Right atrium auricular region (tissue), 2 donors: Measurements from ENCODE around the gene CCR3. TPM values are rescaled to one million over a fixed set of nuclear protein-coding genes. Genes with fewer than 3 reads are reported as not detected.

Source experiments
- DNase-seq: peaks from one replicate; pipeline ENCODE4 v3.0.0-alpha.2; 2019; ENCODE audit warnings: low spot score
- H3K27ac ChIP-seq, 2 donors: fragments of 200-600 bp; sonication (generic); 1 replicate in 1 of 2; 2 replicates in 1 of 2; pipeline ENCODE4 v1.5.1; 2016 to 2019
- H3K27me3 ChIP-seq, 2 donors: fragments of 200-600 bp; sonication (generic); one replicate each; pipeline versions ENCODE4 v1.5.1 to v1.6.0; 2017 to 2019
- H3K36me3 ChIP-seq: fragments of 200-600 bp; sonication (generic); one replicate; pipeline ENCODE4 v1.5.1; 2016
- H3K4me1 ChIP-seq, 2 donors: fragments of 200-600 bp; sonication (generic); one replicate each; pipeline versions ENCODE4 v1.5.1 to v1.6.0; 2017 to 2019
- H3K4me3 ChIP-seq, 2 donors: fragments of 200-600 bp; sonication (generic); 1 replicate in 1 of 2; 2 replicates in 1 of 2; pipeline ENCODE4 v1.5.1; 2017 to 2019; ENCODE audit warnings: mild to moderate bottlenecking in 1 of 2, moderate library complexity in 1 of 2
- H3K9me3 ChIP-seq, 2 donors: fragments of 200-600 bp; sonication (generic); one replicate each; pipeline ENCODE4 v1.5.1; 2019
- total RNA-seq, 2 donors: library from RNA; depleted of rRNA; stranded (reverse); fragments of >200 nt; gene quantifications; one replicate each; pipeline ENCODE4 v1.1.0, GENCODE V29; 2016
- TF ChIP-seq, protein P1 (sequence below), 2 donors: fragments of 200-600 bp; sonication (generic); IDR thresholded peaks; one replicate each; pipeline ENCODE4 v1.5.1; 2019; ENCODE audit warnings: antibody characterized with exemption in 2 of 2

The CCR3 gene
- total RNA-seq, 2 donors from 2014 or later = not detected

DNA sequence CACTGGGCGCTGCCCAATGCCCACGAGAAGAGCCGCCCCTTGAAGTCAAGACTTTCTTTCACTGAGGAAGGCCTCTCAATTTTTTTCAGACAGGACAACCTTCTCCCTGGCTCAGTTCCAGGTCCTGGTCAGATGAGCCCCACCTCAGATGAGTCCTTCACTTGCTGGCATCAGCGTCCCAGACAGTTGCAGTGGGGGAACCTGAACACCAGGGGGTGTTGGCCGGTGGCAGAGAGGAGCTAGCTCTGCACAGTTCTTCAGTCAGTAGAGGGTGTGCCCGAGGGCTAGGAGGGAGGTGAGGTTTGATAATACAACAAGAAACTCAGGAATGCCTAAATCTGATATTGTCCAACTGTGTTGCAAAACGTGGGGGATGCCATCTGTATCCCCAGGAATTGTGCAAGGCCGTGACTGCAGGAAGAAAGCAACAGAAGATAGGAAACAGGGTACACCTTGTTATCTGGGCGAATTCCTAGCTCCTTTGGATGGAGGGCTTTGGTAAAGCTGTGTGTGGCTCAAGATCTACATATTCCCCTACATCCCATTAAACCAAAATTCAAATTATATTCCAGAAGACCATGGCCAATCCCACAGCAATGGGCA is 34.3 kb downstream of the CCR3 start:
- Histone ChIP-seq H3K4me1 (no peaks in the 10 kb centered on the region), H3K36me3 (no peaks in the 10 kb centered on the region), H3K27me3 (no peaks in the 10 kb centered on the region), H3K27ac (no peak overlapping the region), H3K9me3 (peaks cover 0 to 11% of the 10 kb centered on the region in 2 donors), H3K4me3 (no peak overlapping the region)
- TF ChIP-seq, protein P1, sequence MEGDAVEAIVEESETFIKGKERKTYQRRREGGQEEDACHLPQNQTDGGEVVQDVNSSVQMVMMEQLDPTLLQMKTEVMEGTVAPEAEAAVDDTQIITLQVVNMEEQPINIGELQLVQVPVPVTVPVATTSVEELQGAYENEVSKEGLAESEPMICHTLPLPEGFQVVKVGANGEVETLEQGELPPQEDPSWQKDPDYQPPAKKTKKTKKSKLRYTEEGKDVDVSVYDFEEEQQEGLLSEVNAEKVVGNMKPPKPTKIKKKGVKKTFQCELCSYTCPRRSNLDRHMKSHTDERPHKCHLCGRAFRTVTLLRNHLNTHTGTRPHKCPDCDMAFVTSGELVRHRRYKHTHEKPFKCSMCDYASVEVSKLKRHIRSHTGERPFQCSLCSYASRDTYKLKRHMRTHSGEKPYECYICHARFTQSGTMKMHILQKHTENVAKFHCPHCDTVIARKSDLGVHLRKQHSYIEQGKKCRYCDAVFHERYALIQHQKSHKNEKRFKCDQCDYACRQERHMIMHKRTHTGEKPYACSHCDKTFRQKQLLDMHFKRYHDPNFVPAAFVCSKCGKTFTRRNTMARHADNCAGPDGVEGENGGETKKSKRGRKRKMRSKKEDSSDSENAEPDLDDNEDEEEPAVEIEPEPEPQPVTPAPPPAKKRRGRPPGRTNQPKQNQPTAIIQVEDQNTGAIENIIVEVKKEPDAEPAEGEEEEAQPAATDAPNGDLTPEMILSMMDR (IDR thresholded peaks at IDR 0.05) = peak; percentile 30 to 61
- no peak for DNase-seq

DNA sequence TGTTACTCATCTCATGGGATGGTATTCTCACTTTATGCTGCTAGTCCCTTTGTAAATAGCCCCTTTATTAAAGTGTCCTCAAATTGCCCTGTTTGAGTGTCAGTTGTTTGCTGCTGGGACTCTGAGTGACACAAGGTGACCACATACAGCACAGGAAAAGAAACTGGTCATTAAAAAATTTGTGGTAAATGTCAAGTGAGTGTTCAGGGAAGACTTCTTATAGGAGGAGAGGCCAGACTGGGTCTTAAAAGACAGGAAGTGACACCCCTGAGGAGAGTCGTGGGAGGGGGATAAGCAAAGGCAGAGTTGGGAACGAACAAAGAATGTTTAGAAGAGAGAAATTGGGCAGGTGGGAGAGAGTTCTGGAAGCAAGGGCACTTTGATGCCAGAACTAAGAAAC is 35.2 kb downstream of the CCR3 start:
- H3K27ac ChIP-seq = no peak overlapping the region
- H3K4me1 ChIP-seq = no peaks in the 10 kb centered on the region
- TF ChIP-seq, protein P1 (IDR thresholded peaks at IDR 0.05) = no peak
- no peak overlapping the region for H3K4me3 ChIP-seq
- H3K9me3 ChIP-seq = peaks cover 0 to 11% of the 10 kb centered on the region in 2 donors
- no peaks in the 10 kb centered on the region for H3K36me3 ChIP-seq
- DNase-seq = no peak
- H3K27me3 ChIP-seq = no peaks in the 10 kb centered on the region

DNA sequence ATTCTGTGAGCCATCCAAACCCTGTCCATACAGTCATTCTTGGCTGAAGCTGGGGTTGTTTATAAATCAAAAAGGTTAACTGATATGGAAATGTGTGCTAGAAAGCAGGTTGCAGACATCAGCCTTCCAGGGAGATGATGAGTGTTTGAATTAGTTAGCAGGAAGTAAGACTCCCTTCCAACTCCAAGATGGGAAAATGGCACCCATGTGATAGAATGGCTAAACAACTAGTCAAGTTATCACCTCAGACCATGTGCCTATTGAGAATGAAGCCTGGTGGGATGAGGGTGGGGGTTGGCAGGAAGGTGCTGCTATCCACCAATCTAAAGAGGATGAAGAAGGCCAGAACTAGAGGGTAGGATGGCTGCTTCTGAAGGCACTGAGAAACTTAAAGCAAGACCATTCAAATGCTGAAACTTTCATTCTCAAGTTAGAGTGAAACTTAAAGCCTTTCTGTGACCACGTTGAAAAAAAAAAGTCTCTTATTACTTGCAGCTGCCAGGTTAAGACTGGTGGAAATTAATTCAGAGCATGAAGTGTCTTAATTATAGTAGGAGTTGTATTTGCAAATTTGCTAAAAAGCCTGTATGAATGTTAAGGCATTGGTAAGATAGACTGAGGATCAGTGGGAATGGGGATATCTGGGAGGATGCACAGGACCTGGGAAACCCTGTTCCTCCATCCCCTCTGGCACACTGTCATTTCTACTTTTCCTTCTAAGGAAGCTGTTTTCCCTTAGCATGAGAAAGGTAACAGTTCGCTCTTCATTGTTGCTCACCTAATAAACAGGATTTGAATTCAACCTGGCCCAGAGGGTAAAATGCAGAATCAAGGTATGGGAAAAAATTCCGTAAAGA is 36.8 kb downstream of the CCR3 start:
- Histone ChIP-seq H3K9me3 (peaks cover 0 to 11% of the 10 kb centered on the region in 2 donors), H3K4me1 (no peaks in the 10 kb centered on the region), H3K27ac (no peak overlapping the region), H3K36me3 (no peaks in the 10 kb centered on the region), H3K4me3 (no peak overlapping the region), H3K27me3 (no peaks in the 10 kb centered on the region)
- TF ChIP-seq, protein P1 (IDR thresholded peaks at IDR 0.05) = no peak
- no peak for DNase-seq

DNA sequence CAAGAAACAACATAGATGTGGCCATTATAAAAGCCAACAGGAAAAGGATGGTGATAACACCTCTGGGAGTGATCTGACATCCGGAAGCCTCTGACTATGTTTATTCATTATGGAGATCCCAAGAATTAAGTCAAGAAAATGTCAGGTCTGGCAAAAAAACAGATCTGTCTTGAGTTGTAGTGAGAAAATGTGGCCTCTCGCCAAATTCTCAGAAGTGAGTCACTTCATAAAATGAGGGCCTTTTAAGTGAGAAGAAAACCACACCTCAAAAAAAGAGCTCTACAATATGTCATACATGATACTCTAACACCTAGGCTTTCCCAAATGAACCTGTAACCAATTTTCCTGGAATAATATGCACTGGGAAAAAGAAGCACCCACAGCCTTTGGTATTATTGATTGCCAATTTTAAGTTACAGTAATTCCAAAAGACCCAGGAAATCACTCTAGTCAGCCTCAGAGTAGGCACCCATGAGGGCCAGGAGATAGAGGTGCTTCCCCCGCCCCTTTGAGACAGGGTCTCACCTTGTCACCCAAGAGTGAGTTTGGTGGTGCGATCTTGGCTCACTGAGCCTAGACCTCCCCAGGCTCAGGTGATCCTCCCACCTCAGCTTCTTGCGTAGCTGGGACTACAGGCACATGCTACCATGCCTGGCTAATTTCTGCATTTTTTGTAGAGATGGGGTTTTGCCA is 38.0 kb downstream of the CCR3 start:
- H3K36me3 ChIP-seq = no peaks in the 10 kb centered on the region
- no peaks in the 10 kb centered on the region for H3K27me3 ChIP-seq
- peaks cover 0 to 11% of the 10 kb centered on the region in 2 donors for H3K9me3 ChIP-seq
- TF ChIP-seq, protein P1 (IDR thresholded peaks at IDR 0.05) = no peak
- no peaks in the 10 kb centered on the region for H3K4me1 ChIP-seq
- no peak overlapping the region for H3K27ac ChIP-seq
- H3K4me3 ChIP-seq = no peak overlapping the region
- no peak for DNase-seq

DNA sequence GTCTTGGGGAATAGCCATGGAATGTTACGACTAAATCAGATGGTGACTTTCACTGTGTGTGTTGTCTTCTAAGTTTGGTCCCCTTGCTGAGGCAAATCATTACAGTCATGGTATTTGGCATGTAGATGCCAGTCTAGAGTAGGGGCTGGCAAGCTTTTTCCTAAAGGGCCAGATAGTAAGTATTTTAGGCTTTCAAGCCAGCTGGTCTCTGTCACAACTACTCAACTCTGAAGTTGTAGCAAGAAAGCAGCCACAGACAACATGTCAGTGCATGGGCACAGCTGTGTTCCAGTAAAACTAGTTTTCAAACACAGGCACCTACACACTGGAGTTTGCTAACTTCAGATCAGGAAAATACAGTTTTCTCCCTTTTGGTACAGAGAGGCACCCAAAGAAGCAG is 39.3 kb downstream of the CCR3 start:
- Histone ChIP-seq H3K9me3 (peaks cover 0 to 11% of the 10 kb centered on the region in 2 donors), H3K4me3 (no peak overlapping the region), H3K27me3 (no peaks in the 10 kb centered on the region), H3K27ac (no peak overlapping the region), H3K36me3 (no peaks in the 10 kb centered on the region), H3K4me1 (no peaks in the 10 kb centered on the region)
- no peak for DNase-seq
- TF ChIP-seq, protein P1 (IDR thresholded peaks at IDR 0.05) = no peak
